Activated T-helper 9 cell treated with anti-CD3 and anti-CD28 coated beads, Interleukin-2, amount 50 U/mL, for 16 hours (primary cell): ENCODE data around the gene SLC24A1.

ENCODE experiments used
- DNase-seq: peaks from one replicate; pipeline ENCODE4 v3.0.0-alpha.2; 2020; ENCODE audit warnings: low read depth

Gene SLC24A1

GRCh38 chr15:65618560-65619109, 3.1 kb upstream of the SLC24A1 start:
- DNase-seq, result no peak

GRCh38 chr15:65619626-65620290, 2.0 kb upstream of the SLC24A1 start:
- DNase-seq, result no peak

GRCh38 chr15:65620833-65621232, 905 bp upstream of the SLC24A1 start:
- DNase-seq, result no peak

- no peak for DNase-seq
Measured at GRCh38 chr15:65623103-65623502, 1.4 kb downstream of the SLC24A1 start.

- no peak for DNase-seq
Measured at GRCh38 chr15:65626856-65627255, 5.1 kb downstream of the SLC24A1 start.

- DNase-seq, result no peak
Measured at GRCh38 chr15:65629548-65629947, 7.8 kb downstream of the SLC24A1 start.

- DNase-seq, result no peak
Measured at GRCh38 chr15:65630760-65631159, 9.0 kb downstream of the SLC24A1 start.

GRCh38 chr15:65631503-65631902, 9.8 kb downstream of the SLC24A1 start:
- no peak for DNase-seq

GRCh38 chr15:65632780-65633375, 11.1 kb downstream of the SLC24A1 start:
- DNase-seq, result no peak

GRCh38 chr15:65633752-65634151, 12.0 kb downstream of the SLC24A1 start:
- no peak for DNase-seq

GRCh38 chr15:65634356-65634755, 12.6 kb downstream of the SLC24A1 start:
- DNase-seq, result no peak

- no peak for DNase-seq
Measured at GRCh38 chr15:65638109-65638508, 16.4 kb downstream of the SLC24A1 start.

GRCh38 chr15:65638681-65639089, 16.9 kb downstream of the SLC24A1 start:
- no peak for DNase-seq

- no peak for DNase-seq
Measured at GRCh38 chr15:65639509-65639908, 17.8 kb downstream of the SLC24A1 start.

- no peak for DNase-seq
Measured at GRCh38 chr15:65641768-65642475, 20.2 kb downstream of the SLC24A1 start.

- DNase-seq, result no peak
Measured at GRCh38 chr15:65642594-65642993, 20.9 kb downstream of the SLC24A1 start.

GRCh38 chr15:65644282-65644681, 22.5 kb downstream of the SLC24A1 start:
- DNase-seq, result no peak

- DNase-seq, result no peak
Measured at GRCh38 chr15:65645392-65645791, 23.7 kb downstream of the SLC24A1 start.

- DNase-seq, result no peak
Measured at GRCh38 chr15:65646486-65646885, 24.7 kb downstream of the SLC24A1 start.

GRCh38 chr15:65650312-65651041, 28.7 kb downstream of the SLC24A1 start:
- DNase-seq, result no peak

GRCh38 chr15:65651042-65651322, 29.2 kb downstream of the SLC24A1 start:
- DNase-seq, result no peak
